ENCODE data around the gene WSCD2.

The WSCD2 gene

GRCh38 chr12:108166505-108166904 is 37.4 kb downstream of the WSCD2 start:
- no peak for DNase-seq (ENCODE audit: low spot score)

GRCh38 chr12:108167974-108168373 is 38.9 kb downstream of the WSCD2 start:
- DNase-seq (ENCODE audit: low spot score) = no peak

GRCh38 chr12:108169708-108170107 is 40.6 kb downstream of the WSCD2 start:
- no peak for DNase-seq (ENCODE audit: low spot score)

GRCh38 chr12:108170164-108170563 is 41.1 kb downstream of the WSCD2 start:
- DNase-seq (ENCODE audit: low spot score) = no peak

GRCh38 chr12:108172033-108172432 is 42.9 kb downstream of the WSCD2 start:
- DNase-seq (ENCODE audit: low spot score) = no peak

GRCh38 chr12:108173160-108173559 is 44.1 kb downstream of the WSCD2 start:
- DNase-seq (ENCODE audit: low spot score) = no peak

GRCh38 chr12:108173892-108174291 is 44.8 kb downstream of the WSCD2 start:
- no peak for DNase-seq (ENCODE audit: low spot score)

GRCh38 chr12:108174641-108175040 is 45.6 kb downstream of the WSCD2 start:
- no peak for DNase-seq (ENCODE audit: low spot score)

- DNase-seq (ENCODE audit: low spot score) = no peak
These were observed 46.2 kb downstream of the WSCD2 start for GRCh38 chr12:108175310-108175709.

GRCh38 chr12:108176292-108176691 is 47.2 kb downstream of the WSCD2 start:
- DNase-seq (ENCODE audit: low spot score) = no peak

- DNase-seq (ENCODE audit: low spot score) = no peak
These were observed 48.0 kb downstream of the WSCD2 start for GRCh38 chr12:108177131-108177530.

GRCh38 chr12:108179305-108179704 is 50.2 kb downstream of the WSCD2 start:
- no peak for DNase-seq (ENCODE audit: low spot score)

GRCh38 chr12:108180255-108181094 is 51.4 kb downstream of the WSCD2 start:
- DNase-seq (ENCODE audit: low spot score) = no peak

GRCh38 chr12:108181095-108181454 is 52.0 kb downstream of the WSCD2 start:
- DNase-seq (ENCODE audit: low spot score) = no peak

- no peak for DNase-seq (ENCODE audit: low spot score)
These were observed 53.0 kb downstream of the WSCD2 start for GRCh38 chr12:108182096-108182495.

GRCh38 chr12:108185002-108185401 is 55.9 kb downstream of the WSCD2 start:
- no peak for DNase-seq (ENCODE audit: low spot score)

GRCh38 chr12:108187831-108188230 is 58.7 kb downstream of the WSCD2 start:
- no peak for DNase-seq (ENCODE audit: low spot score)

- no peak for DNase-seq (ENCODE audit: low spot score)
These were observed 61.4 kb downstream of the WSCD2 start for GRCh38 chr12:108190529-108190928.

GRCh38 chr12:108191086-108191485 is 62.0 kb downstream of the WSCD2 start:
- DNase-seq (ENCODE audit: low spot score) = no peak

- no peak for DNase-seq (ENCODE audit: low spot score)
These were observed 62.9 kb downstream of the WSCD2 start for GRCh38 chr12:108191938-108192337.

GRCh38 chr12:108193493-108193892 is 64.4 kb downstream of the WSCD2 start:
- no peak for DNase-seq (ENCODE audit: low spot score)

- peak; percentile 41 for DNase-seq (ENCODE audit: low spot score)
These were observed 64.8 kb downstream of the WSCD2 start for GRCh38 chr12:108193917-108194316.

GRCh38 chr12:108194585-108194984 is 65.5 kb downstream of the WSCD2 start:
- no peak for DNase-seq (ENCODE audit: low spot score)

- DNase-seq (ENCODE audit: low spot score) = no peak
These were observed 67.2 kb downstream of the WSCD2 start for GRCh38 chr12:108196319-108196718.
